Mesendoderm (in vitro differentiated cells): ENCODE measurements around the gene PRIM2.

Source experiments
- small RNA-seq: library from polyadenylated mRNA; stranded (forward); fragments of <200 nt; extraction: miRNeasy Mini kit (QIAGEN cat#:217004); gene quantifications from one replicate; pipeline ENCODE3, GENCODE V24; 2013; ENCODE audit not compliant: insufficient read depth

PRIM2 gene

Small RNA genes within 50 kb of the gene (small RNA-seq; reads per million reads assigned to genes)
- 2.5 reads per million, percentile 34 among the genes with 10 or more reads in this experiment for gene MIR548U
